Activated CD4-positive, alpha-beta T cell treated with anti-CD3 and anti-CD28 coated beads, Interleukin-2, Interleukin-6, amounts not matched to agents 100 ng/mL and 50 ng/mL, durations not matched to agents 16 hours and 8 hours (primary cell): Measurements from ENCODE around the gene ZMYM2.

ENCODE experiments used
- DNase-seq: peaks from one replicate; pipeline ENCODE4 v3.0.0-alpha.2; 2020

Gene ZMYM2

DNA sequence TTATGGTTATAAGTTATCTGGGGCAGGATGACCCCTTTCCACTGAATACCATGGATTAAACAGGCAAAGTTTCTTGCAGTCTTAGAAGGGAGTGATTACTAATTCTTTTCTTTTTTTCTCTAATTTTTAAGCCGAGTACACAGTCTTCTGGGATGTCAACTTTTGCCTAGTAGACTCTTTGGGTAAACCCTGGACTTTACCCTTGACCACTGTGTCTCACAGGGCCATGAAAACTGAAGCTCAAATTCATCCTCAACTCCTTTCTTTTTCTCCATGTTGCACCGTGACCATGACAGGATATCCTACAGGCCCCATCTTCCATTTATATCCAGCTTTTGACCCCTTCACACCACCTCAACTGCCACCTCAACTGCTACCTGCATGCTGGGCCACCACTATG is 150.5 kb downstream of the ZMYM2 start:
- no peak for DNase-seq

DNA sequence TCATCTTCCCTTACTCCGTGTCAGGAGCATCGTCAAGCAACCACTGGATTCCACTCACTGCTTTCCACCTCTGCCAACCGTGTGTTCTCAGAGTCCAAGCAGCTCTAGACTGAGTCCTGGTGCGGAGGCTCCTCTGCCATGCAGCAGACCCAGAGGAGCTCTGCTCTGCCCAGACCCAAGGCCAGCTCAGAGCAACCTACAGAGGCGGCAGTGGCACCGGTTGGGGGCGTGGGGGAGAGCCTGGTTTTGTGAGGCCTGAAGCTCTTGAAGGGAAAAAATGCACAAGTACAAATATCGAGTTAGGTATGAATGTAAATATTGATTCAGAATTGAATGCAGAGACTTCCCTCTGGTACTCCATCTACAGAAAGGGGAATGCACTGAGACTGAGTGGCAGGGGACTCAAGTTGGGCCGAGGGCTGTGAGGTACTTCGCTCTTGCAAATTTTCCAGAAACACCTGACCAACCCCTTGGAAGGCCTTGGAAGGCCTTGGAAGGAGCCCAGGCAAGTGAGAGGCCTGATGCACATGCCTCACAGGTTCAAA is 155.6 kb downstream of the ZMYM2 start:
- no peak for DNase-seq

DNA sequence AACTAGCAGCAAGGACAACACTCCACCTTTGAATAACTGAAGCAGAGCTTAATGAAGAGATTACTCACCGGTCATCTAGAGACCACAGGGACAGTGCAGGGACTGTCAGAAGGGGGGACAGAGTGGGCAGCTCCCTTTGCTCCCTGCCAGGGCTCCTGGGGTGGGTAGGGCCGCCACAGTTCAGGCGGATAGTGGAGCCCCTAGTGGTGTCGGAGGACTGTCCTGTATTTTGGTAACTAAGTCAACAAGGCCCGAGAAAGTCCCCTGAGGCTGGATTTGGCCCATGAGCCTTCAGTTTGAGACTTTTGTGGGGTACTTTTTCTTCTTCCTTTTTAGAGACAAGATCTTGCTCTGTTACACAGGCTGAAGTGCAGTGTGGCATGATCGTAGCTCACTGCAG is 157.7 kb downstream of the ZMYM2 start:
- no peak for DNase-seq

DNA sequence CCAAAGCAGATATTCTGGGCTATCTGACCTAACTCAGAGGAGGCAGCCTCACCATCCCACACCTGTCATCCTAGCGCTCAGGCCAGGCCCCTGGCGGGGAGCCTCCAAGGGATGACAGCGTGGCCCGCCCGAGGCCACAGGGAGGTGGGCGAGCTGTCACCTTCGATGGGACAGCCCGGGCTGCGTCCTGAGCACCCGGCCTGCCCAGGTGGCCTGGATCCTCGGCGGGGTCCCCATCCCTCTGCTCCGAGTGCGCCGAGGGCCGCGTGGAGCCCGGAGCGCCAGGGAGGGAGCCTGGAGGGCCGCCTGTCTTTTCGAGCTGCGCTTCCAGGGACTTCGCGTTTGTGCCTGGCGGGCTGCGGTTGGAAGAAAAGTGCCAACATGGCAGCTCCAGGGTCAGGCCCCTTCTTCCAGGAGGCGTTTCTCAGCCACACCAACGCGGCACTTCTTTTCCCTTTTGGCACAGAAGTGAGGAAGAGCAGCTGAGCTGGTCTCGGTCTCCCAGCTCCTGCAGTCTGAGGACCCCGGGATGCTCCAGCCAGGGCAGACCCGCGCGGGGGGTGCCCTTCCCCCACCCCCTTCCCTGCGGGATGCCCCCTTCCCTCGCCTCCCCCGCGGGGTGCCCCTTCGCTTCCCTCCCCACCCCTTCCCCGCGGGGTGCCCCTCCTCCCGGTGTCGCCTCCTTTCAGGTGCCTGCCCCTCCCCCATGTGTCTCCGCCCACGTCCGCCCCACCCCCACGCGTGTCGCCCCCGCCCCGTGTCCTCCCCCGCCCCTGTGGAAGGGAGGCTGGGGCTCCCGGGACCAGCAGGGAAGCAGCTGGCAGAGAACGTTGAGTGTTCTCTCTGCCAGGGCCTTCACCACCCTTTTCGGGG is 160.0 kb downstream of the ZMYM2 start:
- DNase-seq: peak; percentile 37

DNA sequence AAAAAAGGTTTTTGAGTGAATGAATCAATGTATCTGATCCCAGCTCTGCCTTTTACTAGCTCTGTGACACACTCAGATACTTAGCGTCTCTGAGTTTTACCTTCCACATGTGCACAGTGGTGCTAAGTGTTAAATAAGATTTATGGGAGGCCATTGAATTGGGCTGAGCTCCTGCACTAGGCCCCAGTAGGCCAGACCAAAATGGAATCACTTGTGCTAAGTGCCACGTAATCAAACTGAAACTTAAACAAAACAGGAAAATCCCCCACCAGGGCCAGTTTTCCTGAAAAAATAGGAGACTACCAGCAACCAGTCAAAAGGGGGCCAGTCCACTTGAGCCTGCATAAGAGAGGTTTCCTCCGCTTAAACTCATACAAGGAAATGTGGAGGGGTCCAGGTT is 161.4 kb downstream of the ZMYM2 start:
- no peak for DNase-seq

DNA sequence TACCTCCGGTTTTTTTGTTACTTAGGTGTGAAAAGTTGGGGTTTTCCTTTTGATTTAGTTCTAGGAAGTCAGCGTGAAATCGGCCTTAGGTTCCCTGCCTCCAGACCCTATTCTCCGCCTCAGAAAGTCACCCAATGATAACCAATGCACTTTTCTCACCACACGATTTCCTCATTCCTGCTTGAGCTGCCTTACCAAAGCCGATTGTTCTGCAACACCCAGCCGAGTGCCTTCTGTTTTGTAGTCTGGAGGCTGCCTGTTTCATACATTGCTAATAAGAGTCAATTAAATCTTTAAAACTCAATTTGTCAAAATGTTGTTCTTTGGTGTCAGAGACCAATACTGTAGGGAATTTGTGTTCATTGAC is 162.6 kb downstream of the ZMYM2 start:
- no peak for DNase-seq

DNA sequence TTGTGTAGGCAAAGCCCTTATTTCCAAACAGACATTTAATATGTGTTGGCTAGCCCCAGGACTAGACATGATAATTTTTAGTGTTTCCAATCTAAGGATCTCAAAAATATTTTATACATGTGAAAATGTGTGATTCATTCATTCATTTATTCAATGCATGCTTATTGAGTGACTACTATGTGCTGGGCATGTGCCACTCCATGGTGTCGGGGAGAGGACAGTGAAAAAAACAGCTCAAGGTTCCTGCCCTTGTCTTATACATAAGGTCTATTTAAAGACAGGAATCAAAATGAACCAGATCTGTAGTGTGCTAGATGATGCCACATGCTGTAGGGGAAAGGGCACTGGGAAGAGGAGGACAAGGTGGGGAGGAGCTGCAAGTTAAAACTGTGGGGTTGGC is 165.8 kb downstream of the ZMYM2 start:
- DNase-seq: no peak

DNA sequence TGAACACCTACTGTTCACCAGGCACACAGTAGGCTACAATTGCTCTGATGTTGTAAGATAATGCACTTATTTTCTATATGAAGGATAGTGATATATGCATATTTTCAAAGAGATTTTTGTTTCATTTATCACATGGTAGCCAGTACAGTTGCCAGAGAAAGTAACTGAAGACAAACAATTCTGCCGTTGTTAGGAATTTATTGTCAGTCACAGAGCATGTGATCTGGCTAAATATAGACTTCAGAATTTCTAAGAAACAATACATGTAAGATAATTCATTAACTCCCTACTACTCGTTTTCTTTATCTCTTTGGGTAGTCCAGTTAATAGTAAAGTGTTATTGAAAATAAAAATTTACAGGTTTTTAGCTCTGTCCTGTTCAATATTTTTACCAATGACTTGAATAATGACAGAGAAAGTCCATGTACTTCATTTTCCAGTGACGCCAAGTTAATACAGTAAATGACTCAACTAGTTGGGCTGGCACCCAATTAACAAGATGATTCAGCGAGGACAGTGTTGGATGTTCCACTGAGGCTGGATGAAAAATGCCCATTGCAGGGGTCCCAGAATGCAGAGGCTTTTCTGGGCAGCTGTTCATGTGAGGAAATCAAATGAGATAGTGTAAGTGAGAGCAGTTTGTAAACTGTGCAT is 166.7 kb downstream of the ZMYM2 start:
- no peak for DNase-seq

DNA sequence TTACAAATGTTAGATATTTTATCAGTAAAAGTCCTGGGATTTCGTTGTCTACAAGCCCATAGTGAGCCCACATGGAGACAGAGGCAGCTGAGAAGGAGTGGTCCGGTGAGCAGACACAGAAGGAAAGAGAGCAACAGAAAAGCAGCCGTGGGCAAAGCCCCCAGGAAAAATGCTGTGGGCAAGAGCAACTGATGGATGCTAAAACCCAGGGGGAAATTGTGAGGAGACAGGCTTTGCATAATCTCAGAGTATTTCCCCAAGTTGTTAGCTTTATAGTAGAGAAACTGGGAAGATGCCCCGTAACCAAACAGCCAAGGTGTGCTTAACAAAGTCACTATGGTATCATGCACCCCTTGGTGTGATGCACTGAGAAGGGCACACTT is 167.2 kb downstream of the ZMYM2 start:
- DNase-seq: no peak

DNA sequence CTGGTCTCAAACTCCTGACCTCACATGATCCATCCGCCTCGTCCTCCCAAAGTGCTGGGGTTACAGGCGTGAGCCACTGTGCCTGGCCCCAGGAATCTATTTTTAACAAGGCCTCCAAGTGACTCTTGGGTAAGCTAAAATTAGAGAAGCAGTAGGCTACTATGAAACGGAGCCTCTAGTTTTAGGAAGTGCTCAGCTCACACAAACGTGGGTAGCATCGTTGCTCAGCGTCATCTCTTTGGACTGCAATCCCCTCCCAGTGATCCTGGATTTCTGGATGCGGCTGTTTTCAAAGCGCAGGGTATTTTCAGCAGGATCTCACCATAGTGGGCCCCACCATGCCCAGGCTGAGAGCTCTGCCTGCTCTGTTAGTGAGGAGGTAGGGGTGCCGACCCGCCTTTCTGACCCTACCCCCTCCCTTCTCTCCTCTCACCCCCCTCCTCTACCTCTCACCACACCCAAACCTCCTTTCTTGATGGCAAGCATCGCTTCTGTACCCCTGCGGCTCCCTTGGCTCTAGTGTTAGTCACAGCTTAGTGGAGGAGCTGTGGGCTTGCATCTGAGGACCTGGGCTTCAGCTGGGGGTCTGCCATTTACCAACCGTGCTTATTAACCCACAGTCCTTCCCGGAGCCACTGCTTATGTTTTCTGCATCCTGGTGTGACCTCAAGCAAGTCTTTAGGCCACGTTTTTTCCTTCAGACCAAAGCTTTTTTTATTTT is 168.2 kb downstream of the ZMYM2 start:
- no peak for DNase-seq

DNA sequence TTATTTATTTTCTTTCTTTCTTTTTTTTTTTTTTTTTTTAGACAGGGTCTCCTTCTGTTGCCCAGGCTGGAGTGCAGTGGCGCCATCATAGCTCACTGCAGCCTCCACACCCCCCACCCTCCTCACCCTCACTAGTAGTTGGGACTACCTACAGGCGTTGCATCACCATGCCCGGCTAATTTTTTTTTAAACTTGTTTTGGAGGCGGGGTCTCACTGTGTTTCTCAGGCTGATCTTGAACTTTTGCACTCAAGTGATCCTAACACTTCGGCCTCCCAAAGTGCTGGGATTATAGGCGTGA is 168.7 kb downstream of the ZMYM2 start:
- DNase-seq: peak; percentile 21

DNA sequence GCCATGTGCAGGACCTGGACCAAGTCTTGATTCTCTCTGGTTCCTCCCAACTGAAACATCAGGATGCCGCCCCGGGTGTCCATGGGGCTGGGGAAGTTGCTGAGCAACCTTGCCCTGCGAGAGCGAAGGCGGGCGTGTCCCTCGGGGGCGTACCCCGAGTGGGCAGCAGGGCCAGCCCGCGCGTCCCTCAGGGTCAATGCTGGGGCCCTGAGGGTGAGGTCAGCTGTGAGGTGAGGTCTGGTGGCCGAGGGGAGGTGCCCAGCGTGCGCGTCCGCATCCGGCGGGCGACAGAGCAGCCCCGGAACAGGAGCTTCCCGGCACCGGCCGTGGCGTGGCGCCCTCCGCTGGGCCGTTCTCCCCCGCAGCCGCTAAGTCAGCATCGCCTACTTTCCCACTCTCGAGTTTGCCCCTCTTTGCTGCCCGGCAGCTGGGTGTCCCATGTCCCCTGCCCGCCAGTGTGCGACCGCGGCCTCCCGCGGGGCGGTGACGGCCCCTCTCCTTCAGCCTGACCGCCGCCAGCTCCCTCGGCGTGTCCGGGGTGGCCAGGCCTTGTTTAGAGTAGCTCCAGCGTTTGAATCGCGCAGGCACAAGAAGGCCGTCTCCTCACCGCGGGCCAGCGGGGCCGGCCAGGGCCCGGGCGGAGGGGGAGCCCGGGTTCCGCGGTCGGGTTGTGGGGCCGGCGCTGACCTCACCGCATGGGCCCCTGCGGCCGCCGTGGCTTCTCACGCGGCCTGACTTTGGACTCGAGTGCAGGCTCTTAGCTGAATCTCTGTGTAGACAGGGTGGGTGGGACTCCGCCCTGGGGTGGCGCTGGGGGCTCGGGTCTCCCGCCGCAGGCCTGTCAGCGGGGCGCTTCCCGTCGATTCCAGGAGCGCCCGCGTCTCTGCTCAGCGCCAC is 169.3 kb downstream of the ZMYM2 start:
- peak; percentile 55 for DNase-seq

DNA sequence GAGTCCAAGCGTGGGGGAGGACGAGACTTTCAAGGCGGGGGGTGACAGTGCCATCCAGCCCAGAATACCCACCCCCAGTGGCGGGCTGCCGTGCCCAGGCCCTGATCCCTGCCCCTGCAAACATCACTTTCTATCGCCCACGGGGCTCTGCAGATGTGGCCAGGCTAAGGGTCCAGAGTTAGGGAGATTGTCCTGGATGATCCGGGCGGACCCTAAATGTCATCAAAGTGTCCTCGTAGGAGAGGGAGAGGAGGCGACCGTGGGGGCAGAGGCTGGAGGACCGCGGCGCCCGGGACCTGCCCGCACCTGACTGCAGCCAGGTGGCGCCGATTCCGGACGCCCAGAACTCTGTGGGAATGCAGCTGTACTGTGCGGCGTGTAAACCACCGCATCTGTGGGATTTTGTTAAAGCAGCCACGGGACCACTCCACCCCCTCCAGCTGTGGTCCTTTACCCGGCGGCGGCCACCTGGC is 170.0 kb downstream of the ZMYM2 start:
- no peak for DNase-seq

DNA sequence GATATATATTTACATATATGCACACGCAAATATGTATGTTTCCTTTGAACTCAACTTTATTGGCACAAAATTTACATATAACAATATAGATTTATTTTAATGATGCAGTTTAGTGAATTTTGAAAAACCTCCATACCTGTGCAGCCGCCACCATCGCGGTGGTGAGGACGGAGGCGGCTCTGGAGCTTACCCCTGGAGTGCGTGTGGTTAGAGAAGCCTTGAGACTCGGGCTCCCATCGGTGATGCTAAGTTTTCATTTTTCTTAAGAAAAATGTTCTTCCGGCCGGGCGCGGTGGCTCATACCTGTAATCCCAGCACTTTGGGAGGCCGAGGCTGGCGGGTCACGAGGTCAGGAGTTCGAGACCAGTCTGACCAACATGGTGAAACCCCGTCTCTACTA is 170.5 kb downstream of the ZMYM2 start:
- DNase-seq: no peak

DNA sequence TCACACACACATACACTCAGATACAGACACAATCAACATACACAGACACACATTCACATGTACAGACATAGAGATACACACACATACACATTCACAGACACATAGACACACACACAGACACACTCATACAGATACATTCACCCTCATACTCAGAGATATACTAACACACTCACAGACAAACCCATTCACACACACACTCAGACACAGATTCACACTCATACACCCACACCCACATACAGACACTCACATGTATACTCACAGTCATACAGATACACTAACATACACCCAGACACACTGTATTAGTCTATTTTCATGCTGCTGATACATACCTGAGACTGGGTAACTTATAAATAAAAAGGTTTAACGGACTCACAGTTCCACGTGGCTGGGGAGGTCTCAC is 171.5 kb downstream of the ZMYM2 start:
- DNase-seq: no peak

DNA sequence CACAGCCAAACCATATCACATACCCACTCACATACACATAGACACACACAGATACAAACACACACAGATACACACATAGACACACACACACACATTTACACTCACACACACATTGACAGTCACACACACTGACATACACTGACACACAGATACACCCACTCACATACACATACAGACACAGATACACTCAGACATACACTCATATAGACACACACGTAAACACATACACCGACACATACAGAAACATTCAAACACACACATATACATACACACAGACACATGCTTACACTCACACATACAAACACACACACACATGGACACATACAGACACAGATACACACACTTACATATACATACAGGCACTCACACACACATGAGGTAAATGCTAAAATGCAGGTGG is 172.1 kb downstream of the ZMYM2 start:
- DNase-seq: no peak

DNA sequence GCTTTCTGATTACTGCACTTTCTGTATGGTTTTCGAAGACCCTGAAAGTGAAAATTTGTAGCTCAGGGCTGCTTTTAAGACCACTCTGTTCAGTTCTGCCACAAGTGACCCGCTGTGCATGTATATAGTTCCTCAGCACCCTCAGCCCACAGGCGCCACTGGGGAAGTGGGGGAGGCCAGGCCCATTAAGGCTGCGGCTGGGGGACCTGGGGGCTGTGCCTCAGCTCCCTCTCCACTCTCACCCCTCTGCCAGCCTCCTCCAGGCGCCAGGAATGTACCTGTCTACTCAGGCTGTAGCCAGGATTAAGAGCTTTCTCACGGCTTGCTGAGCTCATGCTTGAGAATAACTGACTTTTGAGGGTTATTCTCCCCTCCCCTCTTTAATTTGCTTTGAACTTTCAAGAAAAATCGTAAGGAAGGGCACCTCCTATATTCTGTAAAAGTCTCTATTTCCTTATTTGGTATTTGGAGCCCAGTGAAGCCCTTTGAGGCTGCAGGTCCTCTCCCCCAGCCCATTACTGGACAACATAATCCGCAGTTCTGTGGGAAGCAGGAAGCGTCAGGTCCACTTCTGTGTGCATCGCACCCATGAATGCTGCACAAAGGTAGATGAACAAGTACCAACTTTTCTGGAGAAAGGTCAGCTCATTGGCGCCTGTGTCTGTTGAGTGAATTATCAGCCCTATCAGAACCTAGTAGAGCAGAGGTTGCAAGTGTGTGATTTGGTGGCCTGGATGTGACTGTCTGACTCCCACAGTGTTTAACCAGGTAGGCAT is 172.7 kb downstream of the ZMYM2 start:
- no peak for DNase-seq

DNA sequence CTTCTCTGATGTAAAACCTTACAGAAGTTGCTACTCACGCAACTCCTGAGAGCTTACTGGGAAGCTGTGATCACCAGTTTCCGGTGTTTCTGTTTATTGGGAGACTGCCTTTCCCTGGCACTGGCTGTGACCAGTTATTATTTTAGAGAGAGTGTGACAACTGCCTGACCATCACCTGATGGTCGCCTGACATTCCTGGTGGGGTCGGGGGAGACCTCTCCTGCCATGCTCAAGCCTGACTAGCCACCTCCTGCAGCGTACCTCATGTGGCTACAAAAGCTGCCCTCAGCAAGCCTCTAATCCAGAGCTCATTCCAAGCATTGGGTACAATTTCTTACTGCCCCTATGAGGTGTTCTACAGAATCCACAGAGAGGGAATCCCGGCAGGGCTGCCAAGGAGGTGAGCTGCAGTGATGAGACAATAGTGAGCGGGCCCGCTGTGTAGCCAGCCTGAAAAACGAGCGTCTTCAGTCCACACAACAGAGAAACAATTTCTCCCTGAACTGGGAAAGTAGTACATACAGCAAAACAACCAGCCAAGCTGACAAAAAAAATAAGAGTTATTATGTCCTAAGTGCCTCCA is 173.6 kb downstream of the ZMYM2 start:
- no peak for DNase-seq

DNA sequence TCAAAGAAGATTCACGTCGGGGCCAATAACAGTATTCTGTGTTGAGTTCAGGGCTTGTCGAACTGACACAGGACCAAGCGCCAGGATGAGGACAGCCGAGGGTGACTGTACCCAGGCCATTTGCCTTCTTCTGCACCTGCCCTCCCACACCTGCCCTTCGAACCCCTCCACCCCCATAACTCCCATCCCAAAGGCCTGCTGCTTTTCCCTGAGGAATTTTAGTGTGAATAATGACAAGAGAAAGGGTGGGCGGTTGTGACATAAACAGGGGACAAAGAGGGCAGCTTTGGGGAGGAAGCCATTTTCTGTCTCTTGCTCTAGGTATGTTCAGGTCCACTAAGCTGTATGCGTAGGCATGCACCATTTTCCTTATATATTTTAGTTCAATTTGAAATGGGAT is 176.2 kb downstream of the ZMYM2 start:
- DNase-seq: no peak

DNA sequence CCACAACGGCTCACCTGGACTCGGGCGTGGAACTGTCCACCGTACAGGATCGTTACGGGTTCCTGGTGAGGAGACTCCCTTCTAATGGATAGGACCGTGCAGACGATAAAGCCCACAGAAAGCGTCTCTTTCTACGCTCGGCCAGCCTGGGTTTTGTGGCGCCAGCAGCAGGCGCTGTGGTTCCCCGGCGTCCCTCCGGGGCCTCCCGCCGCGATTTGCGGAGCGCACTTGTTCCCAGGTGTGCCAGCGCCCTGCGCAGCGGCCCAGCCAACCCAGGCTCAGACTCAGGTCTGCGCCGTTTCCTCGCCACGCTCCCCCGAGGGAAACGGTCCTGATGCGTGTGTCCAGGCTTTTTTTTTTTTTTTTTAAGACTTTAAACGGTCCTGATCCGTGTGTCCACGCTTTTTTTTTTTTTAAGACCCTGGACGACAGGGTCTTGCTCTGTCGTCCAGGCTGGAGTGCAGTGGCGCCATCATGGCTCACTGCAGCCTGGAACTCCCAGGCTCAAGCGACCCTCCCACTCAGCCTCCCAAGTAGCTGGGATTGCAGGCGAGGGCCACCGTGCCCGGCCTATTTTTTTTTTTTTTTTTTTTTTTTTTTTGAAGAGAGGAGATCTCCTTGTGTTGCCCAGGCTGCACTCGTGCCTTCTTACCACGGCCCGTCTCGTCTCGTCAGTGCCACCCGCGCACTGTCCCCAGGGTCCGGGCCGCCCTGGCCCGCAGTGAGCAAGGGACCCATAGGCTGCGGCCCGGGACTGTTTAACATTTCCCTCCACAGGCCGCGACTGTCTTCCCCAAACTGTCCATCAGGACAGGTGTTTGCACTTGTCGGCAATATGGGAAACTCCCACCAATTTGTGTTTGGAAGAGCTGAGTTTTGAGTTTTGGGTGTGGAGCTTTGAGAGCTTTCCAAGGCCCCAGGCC is 178.5 kb downstream of the ZMYM2 start:
- peak; percentile 69 for DNase-seq
